ENCODE data around the gene HUS1.
"Not testable (repeated sequence)": the region's sequence is repeated elsewhere in the genome, so short reads cannot be mapped to it uniquely, and the experiment has no call there.

Gene HUS1

GRCh38 chr7:48004032-48004431 is 24.6 kb upstream of the HUS1 start:
- no peak for TF ChIP-seq ZNF600 (tag by site-specific recombination; IDR thresholded peaks at IDR 0.05)
- TF ChIP-seq ZEB2 (tag by site-specific recombination; IDR thresholded peaks at IDR 0.05) = peak; percentile 22; the same call in 1 of the 2 replicates
- no peak overlapping the region for H3K4me3 ChIP-seq (ENCODE audit: low read depth, low read length)
- ChIA-PET POLR2A (no interaction called here), CTCF (interaction anchor here (0.7 to 1.7 kb wide), 2 partner anchors 12 to 87 kb away, joined by 3 to 4 read pairs; no protein-coding TSS in a partner anchor)
- 0 out of 2 replicates have a peak, but pooled peaks cover 3% of the 10 kb centered on the region for H3K4me1 ChIP-seq (ENCODE audit: control insufficient read depth, insufficient read depth, low read length)
- H3K27ac ChIP-seq (ENCODE audit: extremely low read depth, low read depth, low read length) = no peak overlapping the region
- no peaks in the 10 kb centered on the region for H3K9me3 ChIP-seq (ENCODE audit: control insufficient read depth, insufficient read depth, low read depth, low read length)
- H3K36me3 ChIP-seq (ENCODE audit: control insufficient read depth in 2 of 2, insufficient read depth in 1 of 2, low read length in 2 of 2) = no peaks in the 10 kb centered on the region

GRCh38 chr7:48000164-48000563 is 20.7 kb upstream of the HUS1 start:
- H3K27ac ChIP-seq (ENCODE audit: extremely low read depth, low read depth, low read length); H3K9me3 ChIP-seq (ENCODE audit: control insufficient read depth, insufficient read depth, low read depth, low read length); H3K4me3 ChIP-seq (ENCODE audit: low read depth, low read length); H3K4me1 ChIP-seq (ENCODE audit: control insufficient read depth, insufficient read depth, low read length); H3K36me3 ChIP-seq (ENCODE audit: control insufficient read depth in 2 of 2, insufficient read depth in 1 of 2, low read length in 2 of 2): not testable (repeated sequence)
- CTCF ChIA-PET = interaction anchor here (1.1 kb wide), 1 partner anchor 105 kb away, joined by 3 read pairs; no protein-coding TSS in a partner anchor
- POLR2A ChIA-PET = interaction anchor here (0.8 kb wide), 1 partner anchor 85 kb away, joined by 3 read pairs; no protein-coding TSS in a partner anchor

- ChIA-PET POLR2A (no interaction called here), CTCF (interaction anchor here (1.1 kb wide), 1 partner anchor 105 kb away, joined by 3 read pairs; no protein-coding TSS in a partner anchor)
- Histone ChIP-seq H3K4me3 (ENCODE audit: low read depth, low read length) (no peak overlapping the region), H3K36me3 (ENCODE audit: control insufficient read depth in 2 of 2, insufficient read depth in 1 of 2, low read length in 2 of 2) (no peaks in the 10 kb centered on the region), H3K27ac (ENCODE audit: extremely low read depth, low read depth, low read length) (no peak overlapping the region), H3K4me1 (ENCODE audit: control insufficient read depth, insufficient read depth, low read length) (0 out of 2 replicates have a peak, but pooled peaks cover 3% of the 10 kb centered on the region), H3K9me3 (ENCODE audit: control insufficient read depth, insufficient read depth, low read depth, low read length) (no peaks in the 10 kb centered on the region)
- no peak for TF ChIP-seq ZNF132 (tag by site-specific recombination; IDR thresholded peaks at IDR 0.05; ENCODE audit: borderline replicate concordance)
- TF ChIP-seq ZNF596 (tag by site-specific recombination; IDR thresholded peaks at IDR 0.05) = no peak
- no peak for TF ChIP-seq ZFP3 (tag by site-specific recombination; IDR thresholded peaks at IDR 0.05; ENCODE audit: low read depth)
- no peak for TF ChIP-seq ZNF292 (tag by site-specific recombination; IDR thresholded peaks at IDR 0.05; ENCODE audit: borderline replicate concordance, low read depth)
- no peak for TF ChIP-seq EGR2 (tag by site-specific recombination; IDR thresholded peaks at IDR 0.05; ENCODE audit: low read depth)
- TF ChIP-seq ZNF521 (tag by site-specific recombination; IDR thresholded peaks at IDR 0.05) = no peak
- no peak for TF ChIP-seq ZNF302 (tag by site-specific recombination; IDR thresholded peaks at IDR 0.05; ENCODE audit: low read depth)
- no peak for TF ChIP-seq ZBTB6 (tag by site-specific recombination; IDR thresholded peaks at IDR 0.05)
- TF ChIP-seq ZBTB20 (tag by site-specific recombination; IDR thresholded peaks at IDR 0.05) = no peak
- TF ChIP-seq ZNF26 (tag by site-specific recombination; IDR thresholded peaks at IDR 0.05) = no peak
Observed at GRCh38 chr7:47999413-47999812, 20.0 kb upstream of the HUS1 start.

- H3K36me3 ChIP-seq (ENCODE audit: control insufficient read depth in 2 of 2, insufficient read depth in 1 of 2, low read length in 2 of 2) = no peaks in the 10 kb centered on the region
- H3K4me1 ChIP-seq (ENCODE audit: control insufficient read depth, insufficient read depth, low read length) = no peaks in the 10 kb centered on the region
- no peak overlapping the region for H3K27ac ChIP-seq (ENCODE audit: extremely low read depth, low read depth, low read length)
- POLR2A ChIA-PET = interaction anchor here (1.0 to 1.5 kb wide), 3 partner anchors 96 to 118 kb away, joined by 3 to 13 read pairs (median 11); partner anchors contain the start of gene UPP1
- TF ChIP-seq ZNF132 (tag by site-specific recombination; IDR thresholded peaks at IDR 0.05; ENCODE audit: borderline replicate concordance) (no peak), ZBTB1 (tag by site-specific recombination; IDR thresholded peaks at IDR 0.05) (no peak), ZNF175 (tag by site-specific recombination; IDR thresholded peaks at IDR 0.05) (no peak), ZIC2 (tag by site-specific recombination; IDR thresholded peaks at IDR 0.05) (no peak), ZNF148 (tag by site-specific recombination; IDR thresholded peaks at IDR 0.05; ENCODE audit: borderline replicate concordance) (no peak), SP3 (tag by site-specific recombination; IDR thresholded peaks at IDR 0.05) (no peak), ZNF239 (tag by site-specific recombination; IDR thresholded peaks at IDR 0.05) (no peak)
- CTCF ChIA-PET = interaction anchor here (0.5 to 4.9 kb wide), 12 partner anchors 10 to 614 kb away, joined by 3 to 88 read pairs (median 6); partner anchors contain the start of gene UPP1
- H3K4me3 ChIP-seq (ENCODE audit: low read depth, low read length) = no peak overlapping the region
- H3K9me3 ChIP-seq (ENCODE audit: control insufficient read depth, insufficient read depth, low read depth, low read length) = no peaks in the 10 kb centered on the region
Observed at GRCh38 chr7:47992446-47992845, 13.0 kb upstream of the HUS1 start.
